BJ (cell line): Measurements from ENCODE around the gene RASA2. TPM values are rescaled to one million over a fixed set of nuclear protein-coding genes. Genes with fewer than 3 reads are reported as not detected.

Experiments
- CTCF ChIA-PET: fragments of 350-600 bp; formaldehyde crosslinking; extraction: SDS; loops from one replicate; lab custom pipeline; 2021; ENCODE audit warnings: antibody characterized with exemption, inconsistent platforms; lab: Yijun Ruan, JAX
- POLR2A ChIA-PET: fragments of 300-600 bp; sonication (Branson Sonifier 250); formaldehyde crosslinking; extraction: SDS; loops from one replicate; lab custom pipeline; 2021; ENCODE audit warnings: antibody characterized with exemption; lab: Charles Lee
- DNase-seq: peaks from one replicate; pipeline ENCODE4 v3.0.0-alpha.2; 2011; ENCODE audit warnings: low read depth
- H3K27me3 ChIP-seq: 2 replicates; pipeline ENCODE4 v1.6.0; 2011; ENCODE audit warnings: low read length; ENCODE audit not compliant: control insufficient read depth, insufficient read depth
- H3K36me3 ChIP-seq: 2 replicates; pipeline ENCODE4 v1.5.1; 2011; ENCODE audit warnings: low read length; ENCODE audit not compliant: control insufficient read depth, insufficient read depth
- H3K4me3 ChIP-seq: 2 replicates; pipeline ENCODE4 v1.5.1; 2011; ENCODE audit warnings: low read depth, mild to moderate bottlenecking, control low read depth, low read length
- polyA plus RNA-seq: library from polyadenylated mRNA; depleted of rRNA; stranded (reverse); fragments of >200 nt; gene quantifications from 2 replicates; pipeline ENCODE4 v1.2.3, GENCODE V29; 2011
- TF ChIP-seq, protein P1 (sequence below): IDR thresholded peaks from 2 replicates; pipeline ENCODE4 v1.5.1; 2011; ENCODE audit warnings: low read depth, mild to moderate bottlenecking, control low read depth, inconsistent platforms, low read length, moderate library complexity; ENCODE audit not compliant: insufficient read depth

Gene RASA2
- polyA plus RNA-seq, 1 experiment = 5.6 TPM

DNA sequence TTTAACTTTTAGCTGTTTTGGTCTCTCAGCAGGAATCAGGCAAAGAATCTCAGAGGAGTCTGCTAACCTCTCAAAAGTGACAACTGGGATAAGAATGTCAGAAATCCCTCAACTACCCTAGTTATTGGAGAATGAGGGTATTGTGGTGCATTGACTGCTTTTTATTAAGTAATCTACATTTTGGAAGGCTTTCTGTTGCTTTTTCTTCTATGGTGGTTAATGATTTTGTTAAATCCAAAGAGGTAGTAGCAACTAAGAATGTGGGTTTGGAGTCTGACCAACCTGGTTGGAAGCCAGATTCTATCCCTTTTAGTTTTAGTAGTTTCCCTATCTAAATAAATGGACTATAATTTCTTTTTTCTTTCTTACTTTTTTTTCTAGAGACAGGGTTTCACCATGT is 156.6 kb downstream of the RASA2 start:
- DNase-seq = peak; percentile 49
- CTCF ChIA-PET = interaction anchor here (1.5 kb wide), 2 partner anchors 14 to 32 kb away, joined by 3 to 4 read pairs; no protein-coding TSS in a partner anchor
- Histone ChIP-seq H3K36me3 (no peaks in the 10 kb centered on the region), H3K27me3 (no peaks in the 10 kb centered on the region), H3K4me3 (no peak overlapping the region)
- POLR2A ChIA-PET = no interaction called here
- TF ChIP-seq, protein P1, sequence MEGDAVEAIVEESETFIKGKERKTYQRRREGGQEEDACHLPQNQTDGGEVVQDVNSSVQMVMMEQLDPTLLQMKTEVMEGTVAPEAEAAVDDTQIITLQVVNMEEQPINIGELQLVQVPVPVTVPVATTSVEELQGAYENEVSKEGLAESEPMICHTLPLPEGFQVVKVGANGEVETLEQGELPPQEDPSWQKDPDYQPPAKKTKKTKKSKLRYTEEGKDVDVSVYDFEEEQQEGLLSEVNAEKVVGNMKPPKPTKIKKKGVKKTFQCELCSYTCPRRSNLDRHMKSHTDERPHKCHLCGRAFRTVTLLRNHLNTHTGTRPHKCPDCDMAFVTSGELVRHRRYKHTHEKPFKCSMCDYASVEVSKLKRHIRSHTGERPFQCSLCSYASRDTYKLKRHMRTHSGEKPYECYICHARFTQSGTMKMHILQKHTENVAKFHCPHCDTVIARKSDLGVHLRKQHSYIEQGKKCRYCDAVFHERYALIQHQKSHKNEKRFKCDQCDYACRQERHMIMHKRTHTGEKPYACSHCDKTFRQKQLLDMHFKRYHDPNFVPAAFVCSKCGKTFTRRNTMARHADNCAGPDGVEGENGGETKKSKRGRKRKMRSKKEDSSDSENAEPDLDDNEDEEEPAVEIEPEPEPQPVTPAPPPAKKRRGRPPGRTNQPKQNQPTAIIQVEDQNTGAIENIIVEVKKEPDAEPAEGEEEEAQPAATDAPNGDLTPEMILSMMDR = no peak

DNA sequence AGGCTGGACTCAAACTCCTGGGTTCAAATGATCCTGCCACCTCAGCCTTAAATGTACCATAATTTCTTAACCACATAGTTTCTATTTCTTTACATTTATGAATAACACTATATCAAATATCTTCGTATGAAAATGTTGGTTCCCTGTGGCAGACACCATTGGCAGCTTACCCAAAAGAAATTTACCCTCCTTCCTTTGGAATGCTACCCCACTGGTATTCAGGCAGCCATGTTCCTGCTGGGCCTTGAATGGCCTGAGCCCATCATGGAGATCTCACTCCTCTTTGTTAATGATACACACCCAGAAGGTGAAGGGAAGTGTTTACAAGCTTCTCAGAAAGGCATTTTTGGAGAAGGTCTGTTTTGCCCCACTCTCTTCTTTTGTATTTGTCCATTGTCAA is 157.0 kb downstream of the RASA2 start:
- no peaks in the 10 kb centered on the region for H3K27me3 ChIP-seq
- ChIA-PET POLR2A (no interaction called here), CTCF (interaction anchor here (1.0 to 1.5 kb wide), 3 partner anchors 10 to 33 kb away, joined by 3 to 4 read pairs (median 3); no protein-coding TSS in a partner anchor)
- no peaks in the 10 kb centered on the region for H3K36me3 ChIP-seq
- TF ChIP-seq, protein P1 = no peak
- H3K4me3 ChIP-seq = no peak overlapping the region
- DNase-seq = no peak

GRCh38 chr3:141644931-141645330 is 158.1 kb downstream of the RASA2 start:
- ChIA-PET CTCF (interaction anchor here (0.8 to 1.7 kb wide), 12 partner anchors 9 to 336 kb away, joined by 3 to 9 read pairs (median 3); no protein-coding TSS in a partner anchor), POLR2A (no interaction called here)
- Histone ChIP-seq H3K4me3 (no peak overlapping the region), H3K36me3 (no peaks in the 10 kb centered on the region), H3K27me3 (no peaks in the 10 kb centered on the region)
- DNase-seq = no peak
- TF ChIP-seq, protein P1 = peak; percentile 79

GRCh38 chr3:141646760-141647561 is 160.1 kb downstream of the RASA2 start:
- Histone ChIP-seq H3K36me3 (no peaks in the 10 kb centered on the region), H3K4me3 (no peak overlapping the region), H3K27me3 (no peaks in the 10 kb centered on the region)
- CTCF ChIA-PET = no interaction called here
- POLR2A ChIA-PET = no interaction called here
- no peak for DNase-seq
- TF ChIP-seq, protein P1 = no peak

DNA sequence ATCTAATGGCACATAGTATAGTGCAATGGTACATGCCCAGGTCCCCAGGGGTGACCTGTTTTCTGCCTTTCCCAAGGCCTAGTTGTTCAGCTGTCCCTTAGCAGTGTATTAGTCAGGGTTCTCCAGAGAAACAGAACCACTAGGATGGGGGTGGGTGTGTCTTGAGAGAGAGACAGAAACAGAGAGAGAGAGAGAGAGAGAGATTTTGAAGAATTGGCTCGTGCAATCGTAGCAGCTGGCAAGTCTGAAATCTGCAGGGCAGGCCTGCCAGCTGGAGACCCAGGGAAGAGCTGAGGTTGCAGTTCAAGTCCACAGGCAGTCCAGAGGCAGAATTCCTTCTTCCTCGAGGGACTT is 160.7 kb downstream of the RASA2 start:
- TF ChIP-seq, protein P1 = no peak
- Histone ChIP-seq H3K27me3 (no peaks in the 10 kb centered on the region), H3K36me3 (no peaks in the 10 kb centered on the region), H3K4me3 (no peak overlapping the region)
- ChIA-PET POLR2A (no interaction called here), CTCF (no interaction called here)
- no peak for DNase-seq
